PC-9 (cell line): Measurements from ENCODE around the gene CEP68. TPM values are rescaled to one million over a fixed set of nuclear protein-coding genes. Genes with fewer than 3 reads are reported as not detected.

Experiments
- BruUV-seq: library from RNA; stranded (reverse); fragments of 400-500 nt; replicated peaks from 2 replicates; lab custom pipeline; 2021; lab: Mats Ljungman, UMichigan
- CTCF ChIA-PET: fragments of 300-600 bp; sonication (Branson Sonifier 250); formaldehyde crosslinking; loops from one replicate; lab custom pipeline; 2022; ENCODE audit warnings: antibody characterized with exemption; lab: Charles Lee
- POLR2A ChIA-PET: fragments of 300-600 bp; sonication (Branson Sonifier 250); formaldehyde crosslinking; loops from one replicate; lab custom pipeline; 2022; ENCODE audit warnings: antibody characterized with exemption; ENCODE audit not compliant: unreplicated experiment; lab: Charles Lee
- DNase-seq, 2 experiments: peaks; one replicate each; pipeline versions ENCODE4 v3.0.0 to v3.0.0-alpha.2; 2015 to 2022; ENCODE audit warnings: mixed read lengths in 1 of 2
- H2AFZ ChIP-seq: fragments of 200-600 bp; sonication (generic); 2 replicates; pipeline ENCODE4 v1.8.1; 2017; ENCODE audit warnings: antibody characterized with exemption
- H3F3A ChIP-seq: fragments of 200-600 bp; sonication (generic); 2 replicates; pipeline ENCODE4 v1.8.1; 2017; ENCODE audit warnings: antibody characterized with exemption, mild to moderate bottlenecking, low read depth; ENCODE audit not compliant: insufficient read depth
- H3K27ac ChIP-seq: fragments of 200-600 bp; sonication (generic); 2 replicates; pipeline ENCODE4 v1.6.1; 2016; ENCODE audit warnings: mixed run types
- H3K27me3 ChIP-seq: fragments of 200-600 bp; sonication (generic); 2 replicates; pipeline ENCODE4 v1.6.1; 2016; ENCODE audit warnings: low read depth, mixed run types; ENCODE audit not compliant: insufficient read depth
- H3K36me3 ChIP-seq: fragments of 200-600 bp; sonication (generic); 2 replicates; pipeline ENCODE4 v1.6.1; 2016; ENCODE audit warnings: low read depth, mixed run types
- H3K4me1 ChIP-seq: fragments of 200-600 bp; sonication (generic); replicated peaks from 2 replicates; pipeline ENCODE4 v1.6.1; 2016; ENCODE audit warnings: mixed run types; ENCODE audit not compliant: insufficient read depth
- H3K4me2 ChIP-seq: fragments of 200-600 bp; sonication (generic); 2 replicates; pipeline ENCODE4 v1.6.1; 2017; ENCODE audit warnings: mixed run types
- H3K4me3 ChIP-seq: fragments of 200-600 bp; sonication (generic); 2 replicates; pipeline ENCODE4 v1.6.1; 2016; ENCODE audit warnings: mixed run types
- H3K79me2 ChIP-seq: fragments of 200-600 bp; sonication (generic); 2 replicates; pipeline ENCODE4 v1.6.1; 2017; ENCODE audit warnings: low read depth, mixed run types
- H3K9me2 ChIP-seq: fragments of 200-600 bp; sonication (generic); 2 replicates; pipeline ENCODE4 v1.8.1; 2017; ENCODE audit warnings: mild to moderate bottlenecking; ENCODE audit not compliant: insufficient read depth
- H3K9me3 ChIP-seq: fragments of 200-600 bp; sonication (generic); 2 replicates; pipeline ENCODE4 v1.8.1; 2016; ENCODE audit warnings: low read depth; ENCODE audit not compliant: insufficient read depth
- H4K20me1 ChIP-seq: fragments of 200-600 bp; sonication (generic); 2 replicates; pipeline ENCODE4 v1.8.1; 2017; ENCODE audit not compliant: insufficient read depth
- CTCF ChIP-seq: fragments of 200-600 bp; sonication (generic); conservative IDR thresholded peaks from 2 replicates; pipeline ENCODE4 v1.6.1; 2017; ENCODE audit warnings: mixed run types, antibody characterized with exemption, mild to moderate bottlenecking, moderate library complexity
- EZH2 ChIP-seq: fragments of 200-600 bp; sonication (generic); IDR thresholded peaks from 2 replicates; pipeline ENCODE4 v1.8.0; 2017; ENCODE audit warnings: antibody characterized with exemption, low read depth
- intact Hi-C: fragments of 100-400 bp; cut with micrococcal nuclease; formaldehyde crosslinking; loops from one replicate; pipeline ENCODE4 v1.10.0; 2022; ENCODE audit not compliant: unreplicated experiment
- total RNA-seq: library from RNA; stranded (reverse); gene quantifications from 2 replicates; pipeline ENCODE4 v1.2.3, GENCODE V29; 2021

Gene CEP68
- total RNA-seq, 1 experiment from 2014 or later: 10.8 TPM

GRCh38 chr2:65107530-65107929 is 51.3 kb downstream of the CEP68 start:
- no peak overlapping the region for H3K4me2 ChIP-seq
- H3F3A ChIP-seq: peaks cover 16% of the 10 kb centered on the region; the same call in 1 of the 2 replicates
- no peak overlapping the region for H3K27ac ChIP-seq
- POLR2A ChIA-PET: no interaction called here
- no peaks in the 10 kb centered on the region for H3K27me3 ChIP-seq
- no peaks in the 10 kb centered on the region for H3K4me1 ChIP-seq
- peaks cover 17% of the 10 kb centered on the region; the same call in 1 of the 2 replicates for H3K36me3 ChIP-seq
- no peak overlapping the region for H3K4me3 ChIP-seq
- H3K79me2 ChIP-seq: peaks cover 93% of the 10 kb centered on the region
- no peak for TF ChIP-seq CTCF
- intact Hi-C loops: no loop called here
- BruUV-seq: no TSS peak
- no peaks in the 10 kb centered on the region for H3K9me2 ChIP-seq
- H4K20me1 ChIP-seq: peaks cover 98% of the 10 kb centered on the region
- CTCF ChIA-PET: no interaction called here
- no peak overlapping the region for H2AFZ ChIP-seq
- no peaks in the 10 kb centered on the region for H3K9me3 ChIP-seq
- no peak for DNase-seq

- Histone ChIP-seq H3K9me3 (no peaks in the 10 kb centered on the region), H2AFZ (no peak overlapping the region), H3K4me1 (no peaks in the 10 kb centered on the region), H3K79me2 (peaks cover 100% of the 10 kb centered on the region), H3F3A (peaks cover 16% of the 10 kb centered on the region; the same call in 1 of the 2 replicates), H3K9me2 (no peaks in the 10 kb centered on the region), H3K4me2 (no peak overlapping the region), H3K27me3 (no peaks in the 10 kb centered on the region), H3K36me3 (peaks cover 16% of the 10 kb centered on the region; the same call in 1 of the 2 replicates), H3K27ac (no peak overlapping the region), H4K20me1 (peaks cover 100% of the 10 kb centered on the region), H3K4me3 (no peak overlapping the region)
- no peak for DNase-seq
- CTCF ChIA-PET: no interaction called here
- BruUV-seq: no TSS peak
- POLR2A ChIA-PET: no interaction called here
- intact Hi-C loops: no loop called here
- TF ChIP-seq EZH2 (no peak), CTCF (no peak)
Observed at GRCh38 chr2:65108780-65109179, 52.6 kb downstream of the CEP68 start.

DNA sequence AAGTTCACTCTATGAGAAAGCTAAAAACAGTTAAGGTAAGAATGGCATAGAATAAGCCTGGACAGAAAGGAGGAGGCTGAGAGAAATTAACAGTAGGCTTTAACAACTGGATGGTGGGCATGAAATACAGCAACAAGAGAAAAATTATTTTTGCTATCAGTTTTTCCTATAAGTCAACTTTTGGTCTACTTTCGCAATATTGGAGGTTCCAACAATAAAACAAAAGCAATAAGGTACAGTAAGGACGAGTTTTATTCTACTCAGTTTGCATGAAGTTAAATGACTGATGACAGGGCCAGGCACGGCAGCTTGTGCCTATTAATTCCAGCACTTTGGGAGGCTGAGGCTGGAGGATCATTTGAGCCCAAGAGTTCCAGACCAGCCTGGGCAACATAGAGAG is 56.4 kb downstream of the CEP68 start:
- H3K4me3 ChIP-seq: no peak overlapping the region
- no peak for DNase-seq
- H3K79me2 ChIP-seq: peaks cover 99% of the 10 kb centered on the region
- intact Hi-C loops: no loop called here
- H3K36me3 ChIP-seq: 0 out of 2 replicates have a peak, but pooled peaks cover 4% of the 10 kb centered on the region
- H3K9me2 ChIP-seq: no peaks in the 10 kb centered on the region
- TF ChIP-seq CTCF: no peak
- no peak for TF ChIP-seq EZH2
- no peak overlapping the region for H3K27ac ChIP-seq
- H4K20me1 ChIP-seq: peaks cover 100% of the 10 kb centered on the region
- ChIA-PET POLR2A (no interaction called here), CTCF (no interaction called here)
- H3K9me3 ChIP-seq: no peaks in the 10 kb centered on the region
- no peak overlapping the region for H3K4me2 ChIP-seq
- no peaks in the 10 kb centered on the region for H3K4me1 ChIP-seq
- no peak overlapping the region for H2AFZ ChIP-seq
- no peaks in the 10 kb centered on the region for H3K27me3 ChIP-seq
- H3F3A ChIP-seq: peaks cover 4% of the 10 kb centered on the region
- no TSS peak for BruUV-seq
